Right kidney (tissue), 9 donors: Measurements from ENCODE around the gene SYNE1.
"Not testable (repeated sequence)": the region's sequence is repeated elsewhere in the genome, so short reads cannot be mapped to it uniquely, and the experiment has no call there.

Experiments used
- DNase-seq: peaks from one replicate; pipeline ENCODE4 v3.0.0-alpha.2; 2016
- long read RNA-seq, 8 donors: transcript quantifications; one replicate each; lab custom pipeline, GENCODE V29; 2026

SYNE1 gene
- long read RNA-seq, donor 1, partial matches to known transcripts: 5 of 5 reads
- long read RNA-seq, donor 1, other reads (novel, unspliced or antisense): 0 of 5 reads
- long read RNA-seq, donor 2: 0 reads
- long read RNA-seq, donor 3: 0 reads
- long read RNA-seq, donor 4, partial matches to known transcripts: 9 of 10 reads
- long read RNA-seq, donor 4, other reads (novel, unspliced or antisense): 0 of 10 reads
- long read RNA-seq, donor 5, partial matches to known transcripts: 6 of 7 reads
- long read RNA-seq, donor 5, other reads (novel, unspliced or antisense): 0 of 7 reads
- long read RNA-seq, donor 6, full-length matches to known transcripts: 2 of 2 reads
- long read RNA-seq, donor 6, partial matches to known transcripts: 0 of 2 reads
- long read RNA-seq, donor 6, other reads (novel, unspliced or antisense): 0 of 2 reads
- long read RNA-seq, donor 7, partial matches to known transcripts: 6 of 7 reads
- long read RNA-seq, donor 7, other reads (novel, unspliced or antisense): 0 of 7 reads
- long read RNA-seq, donor 8, partial matches to known transcripts: 15 of 17 reads
- long read RNA-seq, donor 8, other reads (novel, unspliced or antisense): 0 of 17 reads

GRCh38 chr6:152637296-152638047 lies at the start of gene SYNE1:
Gene SYNE1 (minus strand): TSS chr6:152637362. CDS start chr6:152628331, 9,031 bp downstream.
- no peak for DNase-seq

- no peak for DNase-seq
Observed at GRCh38 chr6:152685819-152686218, 48.7 kb upstream of the SYNE1 start.

GRCh38 chr6:152682935-152683334 lies 45.8 kb upstream of the SYNE1 start:
- not testable (repeated sequence) for DNase-seq

- no peak for DNase-seq
Observed at GRCh38 chr6:152682141-152682540, 45.0 kb upstream of the SYNE1 start.

- no peak for DNase-seq
Observed at GRCh38 chr6:152680879-152681517, 43.8 kb upstream of the SYNE1 start.

- DNase-seq: no peak
Observed at GRCh38 chr6:152680151-152680550, 43.0 kb upstream of the SYNE1 start.

GRCh38 chr6:152673236-152673635 lies 36.1 kb upstream of the SYNE1 start:
- DNase-seq: no peak

GRCh38 chr6:152671171-152671570 lies 34.0 kb upstream of the SYNE1 start:
- DNase-seq: no peak

- no peak for DNase-seq
Observed at GRCh38 chr6:152669895-152670294, 32.7 kb upstream of the SYNE1 start.

GRCh38 chr6:152661776-152662175 lies 24.6 kb upstream of the SYNE1 start:
- no peak for DNase-seq

GRCh38 chr6:152651986-152652385 lies 14.8 kb upstream of the SYNE1 start:
- DNase-seq: no peak

GRCh38 chr6:152648105-152648504 lies 10.9 kb upstream of the SYNE1 start:
- DNase-seq: no peak

- DNase-seq: not testable (repeated sequence)
Observed at GRCh38 chr6:152646732-152647131, 9.6 kb upstream of the SYNE1 start.

GRCh38 chr6:152642578-152643375 lies 5.6 kb upstream of the SYNE1 start:
- DNase-seq: peak; percentile 15

- DNase-seq: peak; percentile 70
Observed at GRCh38 chr6:152636609-152637295, 410 bp downstream of the SYNE1 start.

- no peak for DNase-seq
Observed at GRCh38 chr6:152636021-152636608, 1.0 kb downstream of the SYNE1 start.

GRCh38 chr6:152634773-152635172 lies 2.4 kb downstream of the SYNE1 start:
- DNase-seq: no peak

- no peak for DNase-seq
Observed at GRCh38 chr6:152632121-152632782, 4.9 kb downstream of the SYNE1 start.

- DNase-seq: no peak
Observed at GRCh38 chr6:152631376-152631775, 5.8 kb downstream of the SYNE1 start.

- DNase-seq: no peak
Observed at GRCh38 chr6:152630832-152631231, 6.3 kb downstream of the SYNE1 start.
